ENCODE measurements around the gene CD276. TPM values are rescaled to one million over a fixed set of nuclear protein-coding genes. Genes with fewer than 3 reads are reported as not detected.

The CD276 gene
- total and polyA plus RNA-seq, 2 experiments from 2014 or later, result 94.6 to 104 TPM

GRCh38 chr15:73658645-73659044 is 25.5 kb upstream of the CD276 start:
- Histone ChIP-seq H3K27ac (no peak overlapping the region), H3K27me3 (replicated peaks; ENCODE audit: insufficient read depth) (peaks cover 18% of the 10 kb centered on the region; the same call in 1 of the 2 replicates), H3K36me3 (ENCODE audit: low read depth) (no peaks in the 10 kb centered on the region), H3F3A (ENCODE audit: insufficient read depth) (no peaks in the 10 kb centered on the region), H3K79me2 (ENCODE audit: insufficient read depth) (no peaks in the 10 kb centered on the region), H3K4me3 (no peak overlapping the region), H4K20me1 (ENCODE audit: insufficient read depth) (no peaks in the 10 kb centered on the region), H3K9me3 (ENCODE audit: low read depth) (no peaks in the 10 kb centered on the region), H3K9ac (no peak overlapping the region), H2AFZ (no peak overlapping the region), H3K4me1 (ENCODE audit: insufficient read depth) (no peaks in the 10 kb centered on the region), H3K4me2 (ENCODE audit: unreplicated experiment) (no peak overlapping the region), H3K9me2 (ENCODE audit: insufficient read depth) (no peaks in the 10 kb centered on the region)
- TF ChIP-seq EZH2phosphoT487 (IDR thresholded peaks at IDR 0.05; ENCODE audit: insufficient read depth, low read depth) (no peak), EZH2 (IDR thresholded peaks at IDR 0.05; ENCODE audit: insufficient read depth, poor library complexity, severe bottlenecking) (no peak)
- in situ Hi-C loops (cut with MboI), result no loop called here
- DNase-seq, result no peak
- WGBS, 2 experiments (ENCODE audit: low coverage in 1 of 2, low lambda C conversion rate in 2 of 2, missing lambda C conversion rate in 2 of 2), result 21 to 40% methylated on average over 1 of the region's 1 CpG

DNA sequence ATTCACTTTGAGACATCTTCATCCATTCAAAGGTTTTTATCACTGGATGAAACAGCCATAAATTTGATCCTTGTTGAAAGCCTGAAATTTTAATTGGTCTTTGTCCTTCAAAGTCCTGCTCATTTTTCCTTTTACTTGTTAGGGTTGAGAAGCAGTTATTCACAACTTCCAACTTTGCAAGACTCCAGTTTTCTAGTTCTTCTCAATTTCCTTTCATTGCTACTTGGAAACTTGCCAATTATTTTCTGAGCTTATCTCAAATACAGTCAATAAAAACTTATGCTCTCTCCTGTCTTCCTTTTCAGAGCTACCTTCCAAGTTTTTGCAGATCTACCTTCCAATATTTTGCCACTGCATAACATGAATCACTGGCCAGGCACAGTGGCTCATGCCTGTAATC is 23.7 kb upstream of the CD276 start:
- H3K9me3 ChIP-seq (ENCODE audit: low read depth), result no peaks in the 10 kb centered on the region
- H3K4me3 ChIP-seq, result no peak overlapping the region
- H3K9ac ChIP-seq, result no peak overlapping the region
- H3K36me3 ChIP-seq (ENCODE audit: low read depth), result no peaks in the 10 kb centered on the region
- no peak overlapping the region for H3K27ac ChIP-seq
- TF ChIP-seq EZH2phosphoT487 (IDR thresholded peaks at IDR 0.05; ENCODE audit: insufficient read depth, low read depth), result no peak
- no peak for TF ChIP-seq EZH2 (IDR thresholded peaks at IDR 0.05; ENCODE audit: insufficient read depth, poor library complexity, severe bottlenecking)
- no peaks in the 10 kb centered on the region for H3F3A ChIP-seq (ENCODE audit: insufficient read depth)
- in situ Hi-C loops (cut with MboI), result no loop called here
- H3K4me2 ChIP-seq (ENCODE audit: unreplicated experiment), result no peak overlapping the region
- H3K27me3 ChIP-seq (replicated peaks; ENCODE audit: insufficient read depth), result peaks cover 18% of the 10 kb centered on the region; the same call in 1 of the 2 replicates
- no peaks in the 10 kb centered on the region for H4K20me1 ChIP-seq (ENCODE audit: insufficient read depth)
- H3K4me1 ChIP-seq (ENCODE audit: insufficient read depth), result no peaks in the 10 kb centered on the region
- H3K79me2 ChIP-seq (ENCODE audit: insufficient read depth), result no peaks in the 10 kb centered on the region
- DNase-seq, result no peak
- H3K9me2 ChIP-seq (ENCODE audit: insufficient read depth), result no peaks in the 10 kb centered on the region
- H2AFZ ChIP-seq, result no peak overlapping the region

- no peak for DNase-seq
- Histone ChIP-seq H3K27ac (no peak overlapping the region), H3K4me3 (no peak overlapping the region), H3K4me2 (ENCODE audit: unreplicated experiment) (no peak overlapping the region), H3K4me1 (ENCODE audit: insufficient read depth) (no peaks in the 10 kb centered on the region), H3K36me3 (ENCODE audit: low read depth) (no peaks in the 10 kb centered on the region), H2AFZ (no peak overlapping the region), H3K9ac (no peak overlapping the region), H3K79me2 (ENCODE audit: insufficient read depth) (no peaks in the 10 kb centered on the region), H3F3A (ENCODE audit: insufficient read depth) (no peaks in the 10 kb centered on the region), H4K20me1 (ENCODE audit: insufficient read depth) (no peaks in the 10 kb centered on the region), H3K27me3 (replicated peaks; ENCODE audit: insufficient read depth) (peaks cover 25% of the 10 kb centered on the region), H3K9me2 (ENCODE audit: insufficient read depth) (no peaks in the 10 kb centered on the region), H3K9me3 (ENCODE audit: low read depth) (no peaks in the 10 kb centered on the region)
- WGBS, 2 experiments (ENCODE audit: low coverage in 1 of 2, low lambda C conversion rate in 2 of 2, missing lambda C conversion rate in 2 of 2), result 88 to 94% methylated on average over 1 of the region's 1 CpG
- in situ Hi-C loops (cut with MboI), result no loop called here
- TF ChIP-seq EZH2phosphoT487 (IDR thresholded peaks at IDR 0.05; ENCODE audit: insufficient read depth, low read depth) (no peak), EZH2 (IDR thresholded peaks at IDR 0.05; ENCODE audit: insufficient read depth, poor library complexity, severe bottlenecking) (no peak)
These were observed 9.6 kb upstream of the CD276 start for GRCh38 chr15:73674587-73674986.

DNA sequence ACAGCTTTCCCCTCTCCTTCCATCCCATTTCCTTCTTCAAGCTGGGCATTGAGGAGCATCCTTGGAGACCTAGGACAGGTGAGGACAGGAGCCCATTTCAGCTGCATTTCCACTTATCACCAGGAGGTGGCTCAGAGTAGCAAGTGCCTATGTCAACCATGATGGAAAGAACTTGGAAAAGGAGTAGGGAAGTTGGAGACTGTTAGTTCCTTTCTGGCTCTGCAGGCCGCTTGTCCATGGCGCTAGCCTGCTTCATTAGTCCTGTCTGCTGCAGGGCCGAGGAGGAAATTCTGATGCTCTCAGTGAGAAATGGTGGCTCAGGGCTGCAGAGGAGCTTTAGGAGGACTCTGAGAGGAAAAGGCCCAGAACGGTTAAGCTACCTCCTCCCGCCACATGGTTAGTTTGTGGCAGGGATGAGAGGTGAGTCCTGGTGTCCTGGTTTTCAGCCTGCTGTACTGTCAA is 7.0 kb upstream of the CD276 start:
- no peaks in the 10 kb centered on the region for H3K4me1 ChIP-seq (ENCODE audit: insufficient read depth)
- no peaks in the 10 kb centered on the region for H3K36me3 ChIP-seq (ENCODE audit: low read depth)
- no peaks in the 10 kb centered on the region for H3K9me3 ChIP-seq (ENCODE audit: low read depth)
- H3K4me2 ChIP-seq (ENCODE audit: unreplicated experiment), result no peak overlapping the region
- H3K4me3 ChIP-seq, result no peak overlapping the region
- no peaks in the 10 kb centered on the region for H3K9me2 ChIP-seq (ENCODE audit: insufficient read depth)
- TF ChIP-seq EZH2phosphoT487 (IDR thresholded peaks at IDR 0.05; ENCODE audit: insufficient read depth, low read depth) (no peak), EZH2 (IDR thresholded peaks at IDR 0.05; ENCODE audit: insufficient read depth, poor library complexity, severe bottlenecking) (no peak)
- 27 to 39% methylated on average over 5 of the region's 5 CpGs for WGBS, 2 experiments (ENCODE audit: low coverage in 1 of 2, low lambda C conversion rate in 2 of 2, missing lambda C conversion rate in 2 of 2)
- no peak overlapping the region for H3K27ac ChIP-seq
- peaks cover 10% of the 10 kb centered on the region for H3K27me3 ChIP-seq (replicated peaks; ENCODE audit: insufficient read depth)
- H2AFZ ChIP-seq, result peak overlapping the region; percentile 58; the same call in 1 of the 2 replicates
- H3K79me2 ChIP-seq (ENCODE audit: insufficient read depth), result no peaks in the 10 kb centered on the region
- H3F3A ChIP-seq (ENCODE audit: insufficient read depth), result no peaks in the 10 kb centered on the region
- H4K20me1 ChIP-seq (ENCODE audit: insufficient read depth), result no peaks in the 10 kb centered on the region
- peak; percentile 72 for DNase-seq
- in situ Hi-C loops (cut with MboI), result no loop called here
- H3K9ac ChIP-seq, result no peak overlapping the region

DNA sequence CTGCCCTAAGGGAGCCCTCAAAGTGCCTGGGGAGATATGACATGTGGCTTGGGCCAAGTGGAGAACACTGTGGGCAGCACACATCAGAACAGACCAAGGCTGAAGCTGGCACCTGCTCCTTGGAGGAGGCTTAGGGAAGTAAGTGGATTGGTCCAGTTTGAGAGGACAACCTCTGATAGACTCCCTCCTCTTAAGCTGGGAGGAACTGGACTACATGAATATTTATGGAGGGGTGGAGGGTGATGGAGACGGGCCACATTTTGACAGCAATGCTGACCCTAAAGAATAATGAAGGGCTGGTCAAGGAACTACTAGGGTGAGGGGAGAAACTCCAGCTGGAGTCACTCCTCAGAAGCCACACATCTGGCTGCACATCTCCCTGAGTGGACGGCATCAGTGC is 6.5 kb upstream of the CD276 start:
- Histone ChIP-seq H3K79me2 (ENCODE audit: insufficient read depth) (no peaks in the 10 kb centered on the region), H3K4me2 (ENCODE audit: unreplicated experiment) (no peak overlapping the region), H3K4me1 (ENCODE audit: insufficient read depth) (no peaks in the 10 kb centered on the region), H3K27me3 (replicated peaks; ENCODE audit: insufficient read depth) (peaks cover 5% of the 10 kb centered on the region), H3F3A (ENCODE audit: insufficient read depth) (no peaks in the 10 kb centered on the region), H3K4me3 (no peak overlapping the region), H3K9ac (no peak overlapping the region), H2AFZ (no peak overlapping the region), H3K36me3 (ENCODE audit: low read depth) (no peaks in the 10 kb centered on the region), H3K9me3 (ENCODE audit: low read depth) (no peaks in the 10 kb centered on the region), H3K27ac (no peak overlapping the region), H4K20me1 (ENCODE audit: insufficient read depth) (no peaks in the 10 kb centered on the region), H3K9me2 (ENCODE audit: insufficient read depth) (no peaks in the 10 kb centered on the region)
- in situ Hi-C loops (cut with MboI), result no loop called here
- WGBS, 2 experiments (ENCODE audit: low coverage in 1 of 2, low lambda C conversion rate in 2 of 2, missing lambda C conversion rate in 2 of 2), result 73% methylated on average over 2 of the region's 2 CpGs
- no peak for TF ChIP-seq EZH2phosphoT487 (IDR thresholded peaks at IDR 0.05; ENCODE audit: insufficient read depth, low read depth)
- no peak for TF ChIP-seq EZH2 (IDR thresholded peaks at IDR 0.05; ENCODE audit: insufficient read depth, poor library complexity, severe bottlenecking)
- DNase-seq, result no peak
